ENCODE measurements around the gene ELMOD1.
"Not testable (repeated sequence)": the region's sequence is repeated elsewhere in the genome, so short reads cannot be mapped to it uniquely, and the experiment has no call there.

DNA sequence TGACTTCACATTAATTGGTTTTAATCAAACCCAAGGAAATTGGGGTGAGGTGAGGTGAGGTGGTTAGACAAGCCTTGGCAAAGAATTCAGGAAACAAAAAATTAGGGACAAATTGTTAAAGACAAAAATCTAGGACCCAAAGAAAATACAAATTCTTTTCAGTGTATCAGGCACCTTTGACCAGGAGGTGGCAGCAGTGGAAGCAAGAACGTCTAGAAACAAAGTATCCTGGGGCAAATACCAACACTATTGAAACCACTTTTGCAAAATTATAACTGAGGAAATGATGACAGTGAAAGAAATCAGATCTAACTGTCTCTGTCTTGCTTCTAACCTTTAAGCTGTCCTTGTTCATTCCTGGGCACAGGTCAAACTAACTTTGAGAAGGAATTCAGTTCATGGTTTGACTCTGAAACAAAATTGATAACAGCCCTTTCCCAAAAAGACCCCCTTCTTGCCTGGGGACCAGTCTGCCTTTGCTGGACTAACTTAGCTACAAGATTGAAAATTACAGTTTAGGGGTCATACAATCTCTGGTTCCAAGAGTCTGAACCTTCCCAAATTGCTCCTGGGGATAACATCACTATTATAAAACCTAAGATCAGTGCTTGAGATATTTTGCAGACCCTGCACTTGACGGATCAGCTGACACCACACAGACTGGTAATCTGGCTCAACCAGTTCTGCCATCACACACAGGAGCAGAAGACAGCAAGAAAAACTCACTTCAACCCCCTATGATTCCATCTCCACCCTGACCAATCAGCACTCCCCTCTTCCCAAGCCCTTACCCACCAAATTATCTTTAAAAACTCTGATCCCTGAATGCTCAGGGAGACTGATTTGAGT is 14.2 kb upstream of the ELMOD1 start:
- TF ChIP-seq, protein P1, sequence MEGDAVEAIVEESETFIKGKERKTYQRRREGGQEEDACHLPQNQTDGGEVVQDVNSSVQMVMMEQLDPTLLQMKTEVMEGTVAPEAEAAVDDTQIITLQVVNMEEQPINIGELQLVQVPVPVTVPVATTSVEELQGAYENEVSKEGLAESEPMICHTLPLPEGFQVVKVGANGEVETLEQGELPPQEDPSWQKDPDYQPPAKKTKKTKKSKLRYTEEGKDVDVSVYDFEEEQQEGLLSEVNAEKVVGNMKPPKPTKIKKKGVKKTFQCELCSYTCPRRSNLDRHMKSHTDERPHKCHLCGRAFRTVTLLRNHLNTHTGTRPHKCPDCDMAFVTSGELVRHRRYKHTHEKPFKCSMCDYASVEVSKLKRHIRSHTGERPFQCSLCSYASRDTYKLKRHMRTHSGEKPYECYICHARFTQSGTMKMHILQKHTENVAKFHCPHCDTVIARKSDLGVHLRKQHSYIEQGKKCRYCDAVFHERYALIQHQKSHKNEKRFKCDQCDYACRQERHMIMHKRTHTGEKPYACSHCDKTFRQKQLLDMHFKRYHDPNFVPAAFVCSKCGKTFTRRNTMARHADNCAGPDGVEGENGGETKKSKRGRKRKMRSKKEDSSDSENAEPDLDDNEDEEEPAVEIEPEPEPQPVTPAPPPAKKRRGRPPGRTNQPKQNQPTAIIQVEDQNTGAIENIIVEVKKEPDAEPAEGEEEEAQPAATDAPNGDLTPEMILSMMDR (IDR thresholded peaks at IDR 0.05), result peak; percentile 69 to 73 (median 72)
- not testable (repeated sequence) for TF ChIP-seq POLR2A (IDR thresholded peaks at IDR 0.05; ENCODE audit: low read depth)
